ENCODE measurements around the gene AMBP. TPM values are rescaled to one million over a fixed set of nuclear protein-coding genes. Genes with fewer than 3 reads are reported as not detected.

AMBP gene
- total RNA-seq, result not detected in 2 replicates

GRCh38 chr9:114078021-114078780 lies at the start of gene AMBP:
Gene AMBP (minus strand): TSS chr9:114078300. CDS start chr9:114078209, 91 bp downstream.
- TF ChIP-seq CTCF (conservative IDR thresholded peaks at IDR 0.05; ENCODE audit: low read depth, low read length), result no peak
- no peak for DNase-seq (ENCODE audit: low read depth)

GRCh38 chr9:114126247-114127060 lies 48.4 kb upstream of the AMBP start:
- no peak overlapping the region for H3K4me3 ChIP-seq (ENCODE audit: low read depth, low read length)
- no peak for DNase-seq (ENCODE audit: low read depth)
- no peak for TF ChIP-seq CTCF (conservative IDR thresholded peaks at IDR 0.05; ENCODE audit: low read depth, low read length)

More at GRCh38 chr9:114078021-114078780, at the start of gene AMBP:
- H3K4me3 ChIP-seq (ENCODE audit: low read depth, low read length), result no peak within 1 kb of the TSS

GRCh38 chr9:114125476-114126013 lies 47.4 kb upstream of the AMBP start:
- H3K4me3 ChIP-seq (ENCODE audit: low read depth, low read length), result no peak overlapping the region
- no peak for TF ChIP-seq CTCF (conservative IDR thresholded peaks at IDR 0.05; ENCODE audit: low read depth, low read length)
- DNase-seq (ENCODE audit: low read depth), result no peak

GRCh38 chr9:114124666-114125475 lies 46.8 kb upstream of the AMBP start:
- no peak for DNase-seq (ENCODE audit: low read depth)
- H3K4me3 ChIP-seq (ENCODE audit: low read depth, low read length), result no peak overlapping the region
- TF ChIP-seq CTCF (conservative IDR thresholded peaks at IDR 0.05; ENCODE audit: low read depth, low read length), result no peak

- H3K4me3 ChIP-seq (ENCODE audit: low read depth, low read length), result no peak overlapping the region
- DNase-seq (ENCODE audit: low read depth), result no peak
- TF ChIP-seq CTCF (conservative IDR thresholded peaks at IDR 0.05; ENCODE audit: low read depth, low read length), result no peak
These were observed 46.0 kb upstream of the AMBP start for GRCh38 chr9:114124138-114124537.
